T-helper 9 cell (primary cell): ENCODE measurements around the gene NOL12.
"Not testable (repeated sequence)": the region's sequence is repeated elsewhere in the genome, so short reads cannot be mapped to it uniquely, and the experiment has no call there.

Source experiments
- DNase-seq: peaks from one replicate; pipeline ENCODE4 v3.0.0-alpha.2; 2020

Gene NOL12

GRCh38 chr22:37716708-37717107, 30.6 kb downstream of the NOL12 start:
- no peak for DNase-seq

DNA sequence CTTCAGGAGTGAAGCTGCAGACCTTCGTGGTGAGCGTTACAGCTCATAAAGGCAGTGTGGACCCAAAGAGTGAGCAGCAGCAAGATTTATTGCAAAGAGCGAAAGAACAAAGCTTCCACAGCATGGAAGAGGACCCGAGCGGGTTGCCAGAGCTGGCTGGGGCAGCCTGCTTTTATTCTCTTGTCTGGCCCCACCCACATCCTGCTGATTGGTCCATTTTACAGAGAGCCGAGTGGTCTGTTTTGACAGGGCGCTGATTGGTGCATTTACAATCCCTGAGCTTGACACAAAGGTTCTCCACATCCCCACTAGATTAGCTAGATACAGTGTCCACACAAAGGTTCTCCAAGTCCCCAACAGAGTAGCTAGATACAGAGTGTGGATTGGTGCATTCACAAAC, 31.1 kb downstream of the NOL12 start:
- not testable (repeated sequence) for DNase-seq

- DNase-seq = not testable (repeated sequence)
Observed at GRCh38 chr22:37717746-37718305, 31.7 kb downstream of the NOL12 start.

- DNase-seq = no peak
Observed at GRCh38 chr22:37725551-37726240, 39.6 kb downstream of the NOL12 start.

DNA sequence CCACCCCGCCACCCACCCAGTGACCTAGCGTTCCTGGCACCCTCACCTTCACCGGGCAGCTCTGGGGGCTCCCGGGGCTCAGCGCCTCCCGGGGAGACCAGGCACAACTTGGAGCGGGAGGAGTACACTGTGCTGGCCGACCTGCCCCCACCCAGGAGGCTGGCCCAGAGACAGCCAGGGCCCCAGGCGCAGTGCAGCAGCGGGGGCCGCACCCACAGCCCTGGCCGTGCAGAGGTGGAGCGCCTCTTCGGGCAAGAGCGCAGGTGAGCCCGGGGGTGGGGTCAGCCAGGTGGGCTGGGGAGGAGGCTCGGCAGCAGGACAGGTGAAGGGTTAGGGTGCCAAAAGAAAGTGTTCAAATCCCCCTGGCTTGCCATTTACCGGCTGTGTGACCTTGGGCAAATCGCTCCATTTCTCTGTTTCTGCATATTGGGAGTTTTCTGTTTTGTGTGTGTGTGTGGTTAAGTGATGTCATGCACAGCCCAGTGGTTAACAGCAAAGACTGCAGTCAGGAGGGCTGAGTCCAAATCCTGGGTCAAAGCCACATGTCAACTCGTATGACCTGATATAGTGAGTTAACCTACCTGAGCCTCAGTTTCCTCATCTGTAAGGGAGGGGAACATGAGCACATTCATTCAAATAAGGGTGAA, 40.2 kb downstream of the NOL12 start:
- DNase-seq = no peak

DNA sequence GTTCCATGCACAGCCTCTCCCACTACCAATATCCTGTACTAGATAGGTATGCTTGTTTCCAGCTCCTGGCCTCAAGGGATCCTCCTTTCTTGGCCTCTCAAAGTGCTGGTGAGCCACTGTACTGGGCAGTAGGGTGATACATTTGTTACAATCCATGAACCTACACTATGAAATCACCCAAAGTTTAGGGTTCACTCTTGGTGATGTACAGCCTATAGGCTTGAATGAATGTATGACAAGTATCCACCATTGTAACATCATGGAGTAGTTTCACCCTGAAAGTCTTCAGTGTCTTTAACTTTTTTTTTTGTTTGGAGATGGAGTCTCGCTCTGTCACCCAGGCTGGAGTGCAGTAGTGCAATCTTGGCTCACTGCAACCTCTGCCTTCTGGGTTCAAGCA, 42.5 kb downstream of the NOL12 start:
- no peak for DNase-seq

DNA sequence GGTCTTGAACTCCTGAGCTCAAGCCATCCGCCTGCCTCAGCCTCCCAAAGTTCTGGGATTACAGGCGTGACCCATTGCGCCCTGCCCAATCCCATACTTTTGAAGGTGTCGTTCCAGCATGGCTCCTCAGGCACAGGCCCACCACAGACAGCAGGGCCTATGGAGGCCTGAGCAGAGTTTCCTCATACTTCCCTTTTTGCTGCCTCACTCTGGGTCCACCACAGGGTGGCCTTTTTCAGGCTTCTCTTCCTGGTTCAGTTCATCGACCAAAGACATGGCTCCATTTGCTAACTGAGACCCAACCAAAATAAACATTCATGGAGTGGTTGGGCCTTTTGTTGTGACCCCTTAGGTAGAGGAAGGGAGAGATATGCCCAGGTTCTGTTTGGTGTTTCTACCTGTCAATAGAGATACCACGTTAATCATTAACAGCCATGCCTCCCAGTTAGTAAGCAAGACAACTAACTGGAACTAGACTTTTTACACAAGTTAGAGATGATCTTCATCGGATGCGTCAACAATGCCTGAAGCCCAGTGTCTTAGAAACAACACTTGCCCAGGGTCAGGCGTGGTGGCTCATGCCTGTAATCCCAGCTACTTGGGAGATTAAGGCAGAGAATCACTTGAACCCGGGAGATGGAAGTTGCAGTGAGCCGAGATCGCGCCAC, 45.8 kb downstream of the NOL12 start:
- no peak for DNase-seq

DNA sequence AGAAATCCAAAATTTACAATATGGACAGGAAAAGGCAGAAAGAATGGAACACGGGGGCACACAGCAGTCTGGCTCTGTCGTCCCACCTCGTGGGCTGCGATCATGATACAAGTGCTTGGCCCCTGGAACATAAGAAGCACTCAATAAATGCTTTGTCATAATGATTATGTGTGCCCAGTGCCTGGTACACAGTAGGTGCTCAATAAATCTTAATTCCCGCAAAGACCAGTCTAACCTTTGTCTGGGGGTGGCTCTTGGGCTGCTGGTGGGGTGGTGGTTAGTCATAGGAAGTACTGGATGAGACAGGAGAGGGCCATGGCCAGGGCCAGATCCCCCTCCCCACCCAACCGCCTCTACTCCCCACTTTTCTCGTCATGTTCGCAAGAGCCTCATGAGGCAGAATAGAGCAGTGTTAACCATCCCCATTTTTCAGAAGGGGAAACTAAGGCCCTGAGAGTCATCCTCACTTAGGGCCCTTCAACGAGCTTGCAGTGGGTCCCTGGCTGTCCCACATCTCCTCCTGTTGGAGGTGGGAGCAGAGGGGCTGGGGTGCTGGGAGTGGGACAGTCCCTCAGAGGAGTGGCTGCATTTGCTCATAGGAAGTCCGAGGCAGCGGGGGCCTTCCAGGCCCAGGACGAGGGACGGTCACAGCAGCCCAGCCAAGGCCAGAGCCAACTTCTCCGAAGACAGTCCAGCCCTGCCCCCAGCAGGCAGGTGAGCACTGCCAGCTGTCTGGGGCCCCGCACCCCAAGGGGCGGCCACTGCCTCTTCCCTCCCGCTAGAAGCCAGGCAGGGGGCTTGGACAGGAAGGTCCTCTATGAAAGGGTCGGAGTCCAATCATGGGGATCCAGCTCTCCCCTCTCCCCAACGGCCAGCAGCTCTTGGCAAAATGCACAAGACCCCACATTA, 46.8 kb downstream of the NOL12 start:
- no peak for DNase-seq

DNA sequence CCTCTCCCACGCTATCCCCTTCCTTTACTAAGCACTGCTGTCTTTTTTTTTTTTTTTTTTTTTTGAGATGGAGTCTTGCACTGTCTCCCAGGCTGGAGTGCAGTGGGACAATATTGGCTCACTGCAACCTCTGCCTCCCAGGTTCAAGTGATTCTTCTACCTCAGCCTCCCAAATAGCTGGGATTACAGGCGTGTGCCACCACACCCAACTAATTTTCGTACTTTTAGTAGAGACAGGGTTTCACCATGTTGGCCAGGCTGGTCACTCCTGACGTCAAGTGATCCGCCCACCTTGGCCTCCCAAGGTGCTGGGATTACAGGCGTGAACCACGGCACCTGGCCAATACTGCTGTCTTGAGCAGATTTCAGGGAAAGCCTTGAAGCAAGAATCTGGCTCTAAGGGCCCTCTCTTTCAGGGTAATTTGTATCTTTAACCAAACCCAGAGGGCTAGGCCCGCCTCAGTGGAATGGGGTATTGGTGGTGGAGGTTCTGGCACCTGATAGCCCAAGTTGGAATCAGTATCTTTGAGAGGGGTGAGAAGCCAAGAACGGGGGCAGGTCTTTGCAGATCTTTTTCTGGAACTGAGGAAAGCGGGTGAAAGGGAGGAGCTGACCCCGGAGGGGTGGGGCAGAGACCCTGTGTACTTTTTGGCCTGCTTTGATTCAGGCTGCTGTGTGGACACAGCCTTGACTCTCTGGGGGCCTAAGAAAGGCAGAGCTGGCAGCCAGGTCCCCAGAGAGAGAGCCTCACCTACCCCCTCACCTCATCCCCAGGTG, 47.7 kb downstream of the NOL12 start:
- no peak for DNase-seq

DNA sequence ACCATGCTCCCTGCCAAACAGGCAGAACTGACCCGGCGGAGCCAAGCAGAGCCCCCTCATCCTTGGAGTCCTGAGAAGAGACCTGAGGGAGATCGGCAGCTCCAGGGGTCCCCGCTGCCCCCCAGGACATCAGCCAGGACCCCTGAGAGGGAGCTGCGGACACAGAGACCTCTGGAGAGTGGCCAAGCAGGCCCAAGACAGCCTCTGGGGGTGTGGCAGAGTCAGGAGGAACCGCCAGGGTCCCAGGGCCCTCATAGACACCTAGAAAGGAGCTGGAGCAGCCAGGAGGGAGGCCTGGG, 48.2 kb downstream of the NOL12 start:
- DNase-seq = no peak

DNA sequence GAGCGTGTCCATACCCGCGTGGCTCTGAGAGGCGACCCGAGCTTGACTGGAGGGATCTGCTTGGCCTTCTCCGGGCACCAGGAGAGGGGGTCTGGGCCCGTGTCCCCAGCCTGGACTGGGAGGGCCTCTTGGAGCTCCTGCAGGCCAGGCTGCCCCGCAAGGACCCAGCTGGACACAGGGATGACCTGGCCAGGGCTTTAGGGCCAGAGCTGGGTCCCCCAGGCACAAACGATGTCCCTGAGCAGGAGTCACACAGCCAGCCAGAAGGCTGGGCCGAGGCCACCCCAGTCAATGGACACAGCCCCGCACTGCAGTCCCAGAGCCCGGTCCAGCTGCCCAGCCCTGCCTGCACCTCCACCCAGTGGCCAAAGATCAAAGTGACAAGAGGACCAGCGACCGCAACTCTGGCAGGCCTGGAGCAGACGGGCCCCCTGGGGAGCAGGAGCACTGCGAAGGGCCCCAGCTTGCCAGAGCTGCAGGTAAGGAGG, 48.9 kb downstream of the NOL12 start:
- no peak for DNase-seq

DNA sequence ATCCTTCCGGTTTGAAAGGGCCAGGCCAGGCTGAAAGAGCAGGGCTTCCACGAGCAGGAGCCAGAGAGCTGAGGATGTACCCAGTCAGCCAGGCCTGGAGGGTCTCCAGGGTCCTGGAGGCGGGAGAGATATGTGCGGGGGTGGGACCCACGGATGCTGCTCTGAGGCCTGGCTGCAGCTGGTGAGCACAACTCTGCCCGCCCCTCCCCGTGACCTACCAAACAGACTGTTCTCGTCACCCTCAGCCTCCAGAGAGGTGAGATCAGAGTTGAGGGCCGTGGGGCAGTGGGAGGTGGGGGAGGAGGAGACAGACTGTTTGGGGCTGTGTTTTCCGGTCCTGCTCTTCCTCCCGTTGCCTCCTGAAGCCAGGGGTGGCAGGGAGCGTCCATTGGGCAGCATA, 52.9 kb downstream of the NOL12 start:
- no peak for DNase-seq

GRCh38 chr22:37739611-37740049, 53.5 kb downstream of the NOL12 start:
- DNase-seq = no peak

GRCh38 chr22:37740455-37741311, 54.5 kb downstream of the NOL12 start:
- no peak for DNase-seq

- DNase-seq = no peak
Observed at GRCh38 chr22:37741312-37741795, 55.2 kb downstream of the NOL12 start.

DNA sequence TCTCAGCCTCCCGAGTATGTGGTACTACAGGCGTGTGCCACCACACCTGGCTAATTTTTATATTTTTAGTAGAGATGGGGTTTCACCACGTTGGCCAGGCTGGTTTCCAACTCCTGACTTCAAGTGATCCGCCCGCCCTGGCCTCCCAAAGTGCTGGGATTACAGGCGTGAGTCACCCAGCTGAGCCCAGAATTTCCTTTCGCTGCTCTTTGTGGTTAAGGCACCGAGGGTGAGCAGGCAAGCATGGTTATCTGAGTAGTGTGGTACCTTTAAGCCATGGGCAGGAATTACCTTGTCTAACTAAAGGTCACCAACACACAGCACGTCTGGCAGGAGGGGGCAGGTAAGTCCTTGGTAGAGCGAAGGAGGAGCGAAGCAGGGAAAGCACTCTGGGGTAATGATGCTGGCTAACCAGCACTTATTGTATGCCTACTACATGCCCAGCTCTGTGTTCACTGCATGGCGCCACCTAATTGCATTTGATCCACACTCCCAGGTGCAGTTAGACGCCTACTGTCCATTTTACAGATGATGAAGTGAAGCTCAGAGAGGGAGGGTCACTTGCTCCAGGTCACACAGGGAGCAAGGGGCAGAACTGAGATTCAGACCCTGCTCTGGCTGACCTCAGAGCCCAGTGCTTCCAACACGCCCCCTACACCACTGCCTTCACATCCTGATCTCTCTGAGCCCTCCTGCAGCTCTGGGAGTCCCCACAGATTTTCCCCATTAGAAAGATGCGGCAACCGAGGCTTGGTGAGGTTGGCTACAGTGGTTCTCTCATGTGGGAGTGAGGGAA, 56.4 kb downstream of the NOL12 start:
- no peak for DNase-seq
